K562 (cell line): ENCODE measurements around the gene HDGFL1. TPM values are rescaled to one million over a fixed set of nuclear protein-coding genes. Genes with fewer than 3 reads are reported as not detected.

Source experiments
- ATAC-seq: fragments of 200-7000 bp; cut with Tn5 transposase; 3 replicates; pipeline ENCODE4 v1.9.1; 2020; ENCODE audit warnings: moderate library complexity
- Bru-seq: library from RNA; stranded (reverse); fragments of 400-500 nt; gene quantifications from one replicate; lab custom pipeline; 2021; lab: Mats Ljungman, UMichigan
- BruChase-seq, 2 experiments: library from RNA; stranded (reverse); fragments of 400-500 nt; gene quantifications; one replicate each; lab custom pipeline; 2021; lab: Mats Ljungman, UMichigan
- BruUV-seq: library from RNA; stranded (reverse); fragments of 400-500 nt; replicated peaks from 2 replicates; lab custom pipeline; 2021; lab: Mats Ljungman, UMichigan
- CTCF ChIA-PET: fragments of 300-600 bp; formaldehyde crosslinking; extraction: SDS; loops from one replicate; lab custom pipeline; 2021; ENCODE audit warnings: low intra/inter-chr PET ratio; lab: Yijun Ruan, JAX
- POLR2A ChIA-PET: fragments of 300-600, 350-650 bp; sonication (Branson Sonifier 250); formaldehyde crosslinking; extraction: SDS; loops from one replicate; lab custom pipeline; 2021; ENCODE audit warnings: antibody characterized with exemption, inconsistent platforms; lab: Yijun Ruan, JAX
- DNase-seq, 4 experiments: peaks; one replicate each; pipeline versions ENCODE4 v3.0.0 to v3.0.0-alpha.2; 2011 to 2018; ENCODE audit warnings: low spot score in 3 of 4, mixed read lengths in 3 of 4; ENCODE audit errors: extremely low read depth in 1 of 4
- FAIRE-seq: peaks from 2 replicates; lab custom pipeline; 2011; peaks lifted over from hg19 to GRCh38; lab: Jason Lieb, UNC
- H2AFZ ChIP-seq: 2 replicates; pipeline ENCODE4 v1.6.0; 2011; ENCODE audit warnings: low read depth, low read length, control low read depth, inconsistent platforms
- H3K27ac ChIP-seq: fragments of 200-600 bp; 3 replicates; pipeline ENCODE4 v1.8.0; 2011; ENCODE audit warnings: low read depth, mild to moderate bottlenecking, control low read depth, inconsistent platforms, low read length, moderate library complexity, mixed read lengths; ENCODE audit errors: extremely low read depth
- H3K27me3 ChIP-seq, 2 experiments: fragments of 300-600 bp in 1 of 2; 2 replicates in 1 of 2; 3 replicates in 1 of 2; pipeline versions ENCODE4 v1.6.0 to v1.8.0; 2011; ENCODE audit warnings: inconsistent platforms in 2 of 2, low read length in 2 of 2, mild to moderate bottlenecking in 1 of 2, mixed read lengths in 1 of 2, moderate library complexity in 1 of 2; ENCODE audit not compliant: control insufficient read depth in 2 of 2, insufficient read depth in 2 of 2
- H3K36me3 ChIP-seq: fragments of 300-600 bp; 3 replicates; pipeline ENCODE4 v1.8.0; 2011; ENCODE audit warnings: mild to moderate bottlenecking, low read length, inconsistent platforms; ENCODE audit not compliant: control insufficient read depth, insufficient read depth
- H3K4me1 ChIP-seq, 2 experiments: fragments of 200-600 bp in 1 of 2; replicated peaks in 1 of 2; 2 replicates in 1 of 2; 3 replicates in 1 of 2; pipeline versions ENCODE4 v1.5.1 to v1.8.0; 2011; ENCODE audit warnings: inconsistent platforms in 2 of 2, low read length in 2 of 2, mild to moderate bottlenecking in 1 of 2, mixed read lengths in 1 of 2, moderate library complexity in 1 of 2; ENCODE audit not compliant: control insufficient read depth in 2 of 2, insufficient read depth in 2 of 2
- H3K4me2 ChIP-seq: 2 replicates; pipeline ENCODE4 v1.6.1; 2011; ENCODE audit warnings: low read length, control low read depth, inconsistent platforms, mixed read lengths; ENCODE audit not compliant: insufficient read depth
- H3K4me3 ChIP-seq: fragments of 200-600 bp; sonication (generic), shearing (Covaris generic); 2 replicates; pipeline ENCODE4 v1.5.1; 2016; ENCODE audit warnings: control low read depth, inconsistent platforms
- H3K79me2 ChIP-seq: fragments of 200-600 bp; 3 replicates; pipeline ENCODE4 v1.8.0; 2011; ENCODE audit warnings: low read length, inconsistent platforms; ENCODE audit not compliant: control insufficient read depth, insufficient read depth
- H3K9ac ChIP-seq, 2 experiments: 2 replicates each; pipeline versions ENCODE4 v1.6.0 to v1.6.1; 2011; ENCODE audit warnings: low read depth in 2 of 2, low read length in 2 of 2, control low read depth in 1 of 2, inconsistent platforms in 1 of 2, mild to moderate bottlenecking in 1 of 2, mixed read lengths in 1 of 2; ENCODE audit not compliant: insufficient read depth in 1 of 2
- H3K9me1 ChIP-seq: one replicate; pipeline ENCODE4 v1.6.0; 2011; ENCODE audit warnings: inconsistent platforms, mild to moderate bottlenecking, low read length, moderate library complexity; ENCODE audit not compliant: control insufficient read depth, insufficient read depth
- H3K9me3 ChIP-seq: replicated peaks from 2 replicates; pipeline ENCODE4 v1.5.1; 2011; ENCODE audit warnings: low read depth, low read length, inconsistent platforms; ENCODE audit not compliant: control insufficient read depth, insufficient read depth
- H4K20me1 ChIP-seq: replicated peaks from 2 replicates; pipeline ENCODE4 v1.6.1; 2011; ENCODE audit warnings: low read length, inconsistent platforms, mixed read lengths; ENCODE audit not compliant: control insufficient read depth, insufficient read depth
- CHD4 ChIP-seq: fragments of 200-600 bp; sonication (generic); IDR thresholded peaks from 3 replicates; pipeline ENCODE4 v1.6.1; 2012; ENCODE audit warnings: low read depth, mild to moderate bottlenecking, mixed read lengths, low read length, inconsistent platforms; ENCODE audit not compliant: insufficient read depth, insufficient replicate concordance, poor library complexity, severe bottlenecking
- EWSR1 ChIP-seq: fragments of 450-650 bp; IDR thresholded peaks from 2 replicates; pipeline ENCODE4 v1.6.1; 2018; ENCODE audit warnings: borderline replicate concordance, mild to moderate bottlenecking, low read depth, moderate library complexity; ENCODE audit not compliant: partially characterized antibody
- GATA2 ChIP-seq: sonication (generic); formaldehyde crosslinking; IDR thresholded peaks from 2 replicates; pipeline ENCODE4 v1.4.0; 2020; ENCODE audit warnings: mild to moderate bottlenecking, missing genetic modification reagents
- MBD2 ChIP-seq: sonication (generic); IDR thresholded peaks from 2 replicates; pipeline ENCODE4 v1.6.1; 2016; ENCODE audit warnings: low read depth, borderline replicate concordance
- MEF2D ChIP-seq: conservative IDR thresholded peaks from 2 replicates; pipeline ENCODE4 v1.6.1; 2016; ENCODE audit warnings: low read depth, missing genetic modification characterization, missing compliant biosample characterization
- NR1H2 ChIP-seq: sonication (generic); formaldehyde crosslinking; IDR thresholded peaks from 2 replicates; pipeline ENCODE4 v1.4.0; 2020; ENCODE audit warnings: mild to moderate bottlenecking, missing genetic modification reagents
- TARDBP ChIP-seq: fragments of 450-650 bp; IDR thresholded peaks from 2 replicates; pipeline ENCODE4 v1.6.1; 2016
- ZNF140 ChIP-seq: fragments of 250-450 bp; sonication (Bioruptor Pico); IDR thresholded peaks from 2 replicates; pipeline ENCODE4 v1.8.0; 2021; ENCODE audit warnings: moderate library complexity, mild to moderate bottlenecking, inconsistent platforms
- ZNF197 ChIP-seq: fragments of 200-800 bp; sonication (Bioruptor generic); IDR thresholded peaks from 2 replicates; pipeline ENCODE4 v1.6.1; 2016; ENCODE audit warnings: low read depth, missing genetic modification characterization, missing compliant biosample characterization
- ZNF324 ChIP-seq: fragments of 250-450 bp; sonication (Bioruptor Pico); IDR thresholded peaks from 2 replicates; pipeline ENCODE4 v1.4.0; 2020; ENCODE audit warnings: mild to moderate bottlenecking
- WGBS: fragments of 100-300 bp; shearing (Covaris generic); methylation state at CpG from one replicate; pipeline ENCODE4 v1.1.6; 2016; ENCODE audit warnings: low coverage, mixed read lengths; ENCODE audit not compliant: insufficient coverage; ENCODE audit errors: missing lambda C conversion rate; 5-methylcytosine and 5-hydroxymethylcytosine counted together
- in situ Hi-C: fragments of 300-500 bp; cut with MboI; formaldehyde crosslinking; loops from 4 replicates; pipeline ENCODE4 v1.15.0; 2018; ENCODE audit warnings: inconsistent platforms, mixed read lengths
- intact Hi-C: fragments of 100-400 bp; cut with micrococcal nuclease; formaldehyde crosslinking; loops from 2 replicates; pipeline ENCODE4 v1.14.2; 2022
- long read RNA-seq, 3 experiments: library from polyadenylated mRNA in 2 of 3; library from RNA in 1 of 3; unstranded in 2 of 3; stranded (forward) in 1 of 3; transcript quantifications; one replicate each; pipeline ENCODE4 v2.0.0, GENCODE V29; 2019 to 2022
- polyA minus RNA-seq, 3 experiments: library from RNA; depleted of rRNA, polyadenylated mRNA; stranded (reverse); fragments of >200 nt; gene quantifications; 2 replicates each; pipeline ENCODE4 v1.2.3, GENCODE V29; 2011
- polyA plus RNA-seq, 8 experiments: library from polyadenylated mRNA; depleted of rRNA in 4 of 8; stranded (reverse) in 5 of 8; unstranded in 3 of 8; fragments of >200 nt; fragmentation: Nextera tagmentation in 2 of 8; fragmentation: Illumina TruSeq in 1 of 8; extraction: Ambion mirVana in 2 of 8; extraction: Trizol in 1 of 8; gene quantifications; 2 replicates each; pipeline versions ENCODE4 v1.2.1 to v1.2.3, GENCODE V29; 2011 to 2014; ENCODE audit warnings: inconsistent platforms in 1 of 8, missing spikeins in 1 of 8
- total RNA-seq, 7 experiments: library from RNA; depleted of rRNA in 6 of 7; stranded (reverse); fragments of >200 nt in 6 of 7; fragmentation: Illumina TruSeq in 2 of 7; extraction: Trizol in 2 of 7; gene quantifications; 2 replicates each; pipeline versions ENCODE4 v1.2.1 to v1.2.3, GENCODE V29; 2011 to 2021; ENCODE audit warnings: low replicate concordance in 1 of 7
- TF ChIP-seq, protein P1 (sequence below): sonication (generic); formaldehyde crosslinking; IDR thresholded peaks from 2 replicates; pipeline ENCODE4 v1.8.0; 2022; ENCODE audit warnings: missing genetic modification reagents, mild to moderate bottlenecking, borderline replicate concordance
- TF ChIP-seq, protein P2 (sequence below), 2 experiments: fragments of 450-650 bp in 1 of 2; sonication (generic) in 1 of 2; formaldehyde crosslinking in 1 of 2; IDR thresholded peaks in 1 of 2; conservative IDR thresholded peaks in 1 of 2; 2 replicates each; pipeline versions ENCODE4 v1.6.1 to v1.8.1; 2016 to 2023; ENCODE audit warnings: mild to moderate bottlenecking in 2 of 2, moderate library complexity in 2 of 2, inconsistent platforms in 1 of 2, missing genetic modification reagents in 1 of 2

HDGFL1 gene
- 0.21 and 0.74 TPM in 2 replicates for total RNA-seq (2011; cell fraction: chromatin; rRNA removed; ENCODE audit: low replicate concordance)
- 0.26 TPM in 1 of 2 replicates, not detected in the other for total RNA-seq (2011; cell fraction: nucleolus; rRNA removed)
- 0.37 TPM in 1 of 2 replicates, not detected in the other for total RNA-seq (2011; cell fraction: nucleoplasm; rRNA removed)
- 0.16 and 0.64 TPM in 2 replicates for total RNA-seq (2014; rRNA removed)
- total RNA-seq (2014; rRNA removed; fragmentation: Illumina TruSeq; extraction: Trizol): 0.13 and 0.29 TPM in 2 replicates
- 0.14 and 0.19 TPM in 2 replicates for total RNA-seq (2015; rRNA removed; fragmentation: Illumina TruSeq; extraction: Trizol)
- 0.38 and 0.49 TPM in 2 replicates for total RNA-seq (2021)
- polyA plus RNA-seq (2011; rRNA removed): 0.03 and 0.06 TPM in 2 replicates
- polyA plus RNA-seq (2011; cell fraction: cytosol; rRNA removed): 0.03 TPM in 1 of 2 replicates, not detected in the other
- polyA plus RNA-seq (2011; cell fraction: nucleus; rRNA removed): 0.06 and 0.36 TPM in 2 replicates
- polyA plus RNA-seq (2012): 0.29 and 0.82 TPM in 2 replicates
- polyA plus RNA-seq (2014; fragmentation: Illumina TruSeq; extraction: Trizol): 0.28 and 0.39 TPM in 2 replicates
- under 1 TPM; 0.04 to 0.10 TPM for polyA plus RNA-seq (2014; fragmentation: Nextera tagmentation; extraction: Ambion mirVana)
- 0.41 and 0.43 TPM in 2 replicates for polyA plus RNA-seq (2014; rRNA removed)
- polyA minus RNA-seq (2011; rRNA and poly(A)+ RNA removed): not detected in 2 replicates
- polyA minus RNA-seq (2011; cell fraction: cytosol; rRNA and poly(A)+ RNA removed): not detected in 2 replicates
- 0.22 and 0.27 TPM in 2 replicates for polyA minus RNA-seq (2011; cell fraction: nucleus; rRNA and poly(A)+ RNA removed)
- Bru-seq, nascent RNA: percentile 39 among the genes with signal in this experiment
- percentile 45 among the genes with signal in this experiment for BruChase-seq, experiment 1, labeled RNA remaining after a 2-hour chase
- BruChase-seq, experiment 2, labeled RNA remaining after a 6-hour chase: percentile 51 among the genes with signal in this experiment
- long read RNA-seq, experiment 1: 0 reads
- long read RNA-seq, experiment 2, partial matches to known transcripts: 0 of 2 reads
- long read RNA-seq, experiment 2, other reads (novel, unspliced or antisense): 0 of 2 reads
- long read RNA-seq, experiment 3: 0 reads

DNA sequence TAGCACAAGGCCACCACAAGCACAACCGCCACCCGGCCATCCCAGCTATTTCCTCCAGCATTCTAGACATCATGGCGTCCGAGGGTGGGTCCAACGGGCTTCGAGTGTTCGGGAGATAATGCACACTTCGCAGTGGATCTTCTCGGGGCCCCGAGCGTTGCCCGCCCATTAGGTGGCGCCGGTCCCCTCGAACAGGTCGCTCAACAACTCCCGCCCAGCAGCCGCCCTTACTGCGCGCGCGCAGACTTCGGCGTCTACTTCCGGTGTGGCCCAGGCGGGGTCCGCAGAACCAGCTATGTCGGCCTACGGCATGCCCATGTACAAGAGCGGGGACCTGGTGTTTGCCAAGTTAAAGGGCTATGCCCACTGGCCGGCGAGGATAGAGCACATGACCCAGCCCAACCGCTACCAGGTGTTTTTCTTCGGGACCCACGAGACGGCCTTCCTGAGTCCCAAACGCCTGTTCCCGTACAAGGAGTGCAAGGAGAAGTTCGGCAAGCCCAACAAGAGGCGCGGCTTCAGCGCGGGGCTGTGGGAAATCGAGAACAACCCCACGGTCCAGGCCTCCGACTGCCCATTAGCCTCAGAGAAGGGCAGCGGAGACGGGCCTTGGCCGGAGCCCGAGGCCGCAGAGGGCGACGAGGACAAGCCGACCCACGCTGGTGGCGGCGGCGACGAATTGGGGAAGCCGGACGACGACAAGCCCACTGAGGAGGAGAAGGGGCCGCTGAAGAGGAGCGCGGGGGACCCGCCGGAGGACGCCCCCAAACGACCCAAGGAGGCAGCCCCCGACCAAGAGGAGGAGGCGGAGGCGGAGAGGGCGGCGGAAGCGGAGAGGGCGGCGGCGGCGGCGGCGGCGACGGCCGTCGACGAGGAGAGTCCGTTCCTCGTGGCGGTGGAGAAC lies at the start of gene HDGFL1:
Gene HDGFL1 (plus strand): TSS at position 286 of the 904 bp plus-strand sequence. CDS start 10 bp downstream, at position 296.
- Histone ChIP-seq H3K9me3 (no peaks in the 10 kb centered on the region; the same call in 1 of the 2 replicates), H2AFZ (no peak within 1 kb of the TSS), H3K9me1 (no peaks in the 10 kb centered on the region), H3K9ac (no peak within 1 kb of the TSS), H3K79me2 (no peaks in the 10 kb centered on the region), H3K27ac (no peak within 1 kb of the TSS), H3K4me1 (no peaks in the 10 kb centered on the region; a peak in 1 of 5 replicates), H3K36me3 (no peaks in the 10 kb centered on the region), H3K27me3 (no peaks in the 10 kb centered on the region), H3K4me2 (no peak within 1 kb of the TSS), H4K20me1 (no peaks in the 10 kb centered on the region), H3K4me3 (no peak within 1 kb of the TSS)
- DNase-seq (no peak), ATAC-seq (no peak), FAIRE-seq (no peak)
- in situ Hi-C loops (no loop called here), intact Hi-C loops (no loop called here)
- BruUV-seq: no TSS peak
- POLR2A ChIA-PET: no interaction called here
- 32% methylated on average over 51 of the region's 89 CpGs for WGBS
- CTCF ChIA-PET: no interaction called here
- TF ChIP-seq, protein P1, sequence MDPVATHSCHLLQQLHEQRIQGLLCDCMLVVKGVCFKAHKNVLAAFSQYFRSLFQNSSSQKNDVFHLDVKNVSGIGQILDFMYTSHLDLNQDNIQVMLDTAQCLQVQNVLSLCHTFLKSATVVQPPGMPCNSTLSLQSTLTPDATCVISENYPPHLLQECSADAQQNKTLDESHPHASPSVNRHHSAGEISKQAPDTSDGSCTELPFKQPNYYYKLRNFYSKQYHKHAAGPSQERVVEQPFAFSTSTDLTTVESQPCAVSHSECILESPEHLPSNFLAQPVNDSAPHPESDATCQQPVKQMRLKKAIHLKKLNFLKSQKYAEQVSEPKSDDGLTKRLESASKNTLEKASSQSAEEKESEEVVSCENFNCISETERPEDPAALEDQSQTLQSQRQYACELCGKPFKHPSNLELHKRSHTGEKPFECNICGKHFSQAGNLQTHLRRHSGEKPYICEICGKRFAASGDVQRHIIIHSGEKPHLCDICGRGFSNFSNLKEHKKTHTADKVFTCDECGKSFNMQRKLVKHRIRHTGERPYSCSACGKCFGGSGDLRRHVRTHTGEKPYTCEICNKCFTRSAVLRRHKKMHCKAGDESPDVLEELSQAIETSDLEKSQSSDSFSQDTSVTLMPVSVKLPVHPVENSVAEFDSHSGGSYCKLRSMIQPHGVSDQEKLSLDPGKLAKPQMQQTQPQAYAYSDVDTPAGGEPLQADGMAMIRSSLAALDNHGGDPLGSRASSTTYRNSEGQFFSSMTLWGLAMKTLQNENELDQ: no peak
- TF ChIP-seq CHD4 (no peak), MEF2D (tag) (no peak), ZNF140 (CRISPR knock-in tag) (no peak), GATA2 (no peak), NR1H2 (CRISPR knock-in tag) (no peak), TARDBP (no peak), ZNF197 (CRISPR knock-in tag) (no peak), EWSR1 (no peak), MBD2 (no peak), ZNF324 (CRISPR knock-in tag) (no peak)
- TF ChIP-seq, protein P2, sequence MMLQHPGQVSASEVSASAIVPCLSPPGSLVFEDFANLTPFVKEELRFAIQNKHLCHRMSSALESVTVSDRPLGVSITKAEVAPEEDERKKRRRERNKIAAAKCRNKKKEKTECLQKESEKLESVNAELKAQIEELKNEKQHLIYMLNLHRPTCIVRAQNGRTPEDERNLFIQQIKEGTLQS (IDR thresholded peaks at IDR 0.05): no peak
- TF ChIP-seq, protein P2 (CRISPR knock-in tag; conservative IDR thresholded peaks at IDR 0.05): no peak
